GM23338 (cell line): Measurements from ENCODE around the gene ARHGEF9. TPM values are rescaled to one million over a fixed set of nuclear protein-coding genes. Genes with fewer than 3 reads are reported as not detected.
A peak's percentile ranks its signal among the peaks of the same experiment; 100 is the strongest.

Experiments
- ATAC-seq: fragments of 200-7000 bp; cut with Tn5 transposase; 3 replicates; pipeline ENCODE4 v1.9.1; 2020
- DNase-seq: peaks from one replicate; pipeline ENCODE4 v3.0.0-alpha.2; 2015; ENCODE audit warnings: low spot score
- H2AFZ ChIP-seq: fragments of 200-600 bp; sonication (generic); 2 replicates; pipeline ENCODE4 v1.8.0; 2016; ENCODE audit warnings: antibody characterized with exemption, mild to moderate bottlenecking, moderate library complexity
- H3F3A ChIP-seq: fragments of 200-600 bp; sonication (generic); replicated peaks from 2 replicates; pipeline ENCODE4 v1.8.0; 2017; ENCODE audit warnings: antibody characterized with exemption, mixed run types, low read depth
- H3K27ac ChIP-seq: fragments of 200-600 bp; sonication (generic); 2 replicates; pipeline ENCODE4 v1.6.1; 2016; ENCODE audit warnings: low read depth
- H3K27me3 ChIP-seq: fragments of 200-600 bp; sonication (generic); 2 replicates; pipeline ENCODE4 v1.8.0; 2016; ENCODE audit warnings: mild to moderate bottlenecking, mixed run types, moderate library complexity; ENCODE audit not compliant: insufficient read depth
- H3K36me3 ChIP-seq: fragments of 200-600 bp; sonication (generic); 2 replicates; pipeline ENCODE4 v1.8.0; 2016; ENCODE audit warnings: mild to moderate bottlenecking; ENCODE audit not compliant: insufficient read depth
- H3K4me1 ChIP-seq: fragments of 200-600 bp; sonication (generic); 2 replicates; pipeline ENCODE4 v1.8.0; 2016; ENCODE audit warnings: mild to moderate bottlenecking, moderate library complexity; ENCODE audit not compliant: insufficient read depth
- H3K4me2 ChIP-seq: fragments of 200-600 bp; sonication (generic); 2 replicates; pipeline ENCODE4 v1.7.1; 2017; ENCODE audit warnings: mixed run types
- H3K4me3 ChIP-seq: fragments of 200-600 bp; sonication (generic); 2 replicates; pipeline ENCODE4 v1.6.1; 2016; ENCODE audit warnings: mixed run types
- H3K79me2 ChIP-seq: fragments of 200-600 bp; sonication (generic); replicated peaks from 2 replicates; pipeline ENCODE4 v1.8.0; 2017; ENCODE audit warnings: mild to moderate bottlenecking; ENCODE audit not compliant: insufficient read depth
- H3K9me2 ChIP-seq: fragments of 200-600 bp; sonication (generic); 2 replicates; pipeline ENCODE4 v1.8.0; 2017; ENCODE audit not compliant: insufficient read depth
- H4K20me1 ChIP-seq: fragments of 200-600 bp; sonication (generic); replicated peaks from 2 replicates; pipeline ENCODE4 v1.8.0; 2017; ENCODE audit warnings: mild to moderate bottlenecking; ENCODE audit not compliant: insufficient read depth
- H3K27ac Mint-ChIP-seq: 2 replicates; pipeline ENCODE4 v1.8.0; 2020; ENCODE audit warnings: inconsistent platforms, mild to moderate bottlenecking, moderate library complexity, mixed read lengths
- H3K27me3 Mint-ChIP-seq: 3 replicates; pipeline ENCODE4 v1.8.0; 2022; ENCODE audit warnings: low read depth, mild to moderate bottlenecking, moderate library complexity, mixed read lengths, inconsistent platforms; ENCODE audit not compliant: insufficient read depth, poor library complexity
- H3K36me3 Mint-ChIP-seq: 3 replicates; pipeline ENCODE4 v1.8.0; 2021; ENCODE audit warnings: low read depth, mild to moderate bottlenecking, inconsistent platforms, moderate library complexity, mixed read lengths
- H3K4me1 Mint-ChIP-seq: 3 replicates; pipeline ENCODE4 v1.8.0; 2020; ENCODE audit warnings: mild to moderate bottlenecking, inconsistent platforms, mixed read lengths
- H3K4me3 Mint-ChIP-seq: 3 replicates; pipeline ENCODE4 v1.8.0; 2021; ENCODE audit warnings: moderate library complexity, mild to moderate bottlenecking, inconsistent platforms, mixed read lengths
- H3K9me3 Mint-ChIP-seq: 3 replicates; pipeline ENCODE4 v1.8.0; 2020; ENCODE audit warnings: moderate library complexity, mild to moderate bottlenecking, inconsistent platforms, mixed read lengths
- CREB1 ChIP-seq: fragments of 250-450 bp; sonication (Bioruptor Pico); IDR thresholded peaks from 2 replicates; pipeline ENCODE4 v1.5.0; 2020; ENCODE audit warnings: low read depth, mild to moderate bottlenecking, moderate library complexity
- ETS1 ChIP-seq: IDR thresholded peaks from 2 replicates; pipeline ENCODE4 v1.6.1; 2016; ENCODE audit warnings: antibody characterized with exemption
- EZH2 ChIP-seq: fragments of 200-600 bp; sonication (generic); IDR thresholded peaks from one replicate; pipeline ENCODE4 v1.8.0; 2017; ENCODE audit warnings: antibody characterized with exemption, mild to moderate bottlenecking, low read depth; ENCODE audit not compliant: unreplicated experiment
- EZH2phosphoT487 ChIP-seq: fragments of 200-600 bp; sonication (generic); IDR thresholded peaks from one replicate; pipeline ENCODE4 v1.8.1; 2018; ENCODE audit warnings: antibody characterized with exemption; ENCODE audit not compliant: unreplicated experiment
- JUNB ChIP-seq: IDR thresholded peaks from one replicate; pipeline ENCODE4 v1.6.1; 2016; ENCODE audit warnings: antibody characterized with exemption; ENCODE audit not compliant: unreplicated experiment
- NANOG ChIP-seq: IDR thresholded peaks from 2 replicates; pipeline ENCODE4 v1.6.1; 2016; ENCODE audit warnings: antibody characterized with exemption, borderline replicate concordance
- POLR2AphosphoS5 ChIP-seq: IDR thresholded peaks from 2 replicates; pipeline ENCODE4 v1.6.1; 2016; ENCODE audit warnings: antibody characterized with exemption, low read depth
- STAT1 ChIP-seq: IDR thresholded peaks from one replicate; pipeline ENCODE4 v1.6.1; 2016; ENCODE audit warnings: antibody characterized with exemption; ENCODE audit not compliant: unreplicated experiment
- ZNF114 ChIP-seq: fragments of 250-450 bp; sonication (Bioruptor Pico); IDR thresholded peaks from 2 replicates; pipeline ENCODE4 v1.5.0; 2020; ENCODE audit warnings: mild to moderate bottlenecking, moderate library complexity
- ZNF331 ChIP-seq: fragments of 250-450 bp; sonication (Bioruptor Pico); IDR thresholded peaks from 2 replicates; pipeline ENCODE4 v1.5.0; 2020; ENCODE audit warnings: low read depth, mild to moderate bottlenecking, moderate library complexity
- ZNF462 ChIP-seq: fragments of 250-450 bp; sonication (Bioruptor Pico); IDR thresholded peaks from 2 replicates; pipeline ENCODE4 v1.5.0; 2020; ENCODE audit warnings: mild to moderate bottlenecking, moderate library complexity
- polyA plus RNA-seq: library from polyadenylated mRNA; unstranded; fragments of >200 nt; fragmentation: Nextera tagmentation; extraction: Ambion mirVana; gene quantifications from 2 replicates; pipeline ENCODE4 v1.2.1, GENCODE V29; 2016
- total RNA-seq: library from RNA; depleted of rRNA; stranded (reverse); fragments of >200 nt; shearing (Covaris generic); gene quantifications from 2 replicates; pipeline ENCODE4 v1.2.3, GENCODE V29; 2014
- TF ChIP-seq, protein P1 (sequence below): IDR thresholded peaks from one replicate; pipeline ENCODE4 v1.6.1; 2018; ENCODE audit warnings: antibody characterized with exemption; ENCODE audit not compliant: unreplicated experiment
- TF ChIP-seq, protein P2 (sequence below), 2 experiments: fragments of 200-600 bp in 1 of 2; sonication (generic) in 1 of 2; conservative IDR thresholded peaks; 2 replicates each; pipeline versions ENCODE4 v1.5.1 to v1.6.1; 2016 to 2017; ENCODE audit warnings: antibody characterized with exemption in 2 of 2, low read depth in 2 of 2, mild to moderate bottlenecking in 2 of 2, moderate library complexity in 1 of 2

The ARHGEF9 gene
- total and polyA plus RNA-seq, 2 experiments from 2014 or later, result 23.1 to 35.9 TPM

- H3K36me3 Mint-ChIP-seq, result 0 out of 3 replicates have a peak, but pooled peaks cover 2% of the 10 kb centered on the region
Observed at GRCh38 chrX:63754136-63754859, 30.7 kb downstream of the ARHGEF9 start.

More at GRCh38 chrX:63754136-63754859, 30.7 kb downstream of the ARHGEF9 start:
- Histone ChIP-seq H3K27me3 (no peaks in the 10 kb centered on the region), H3K27ac (peak overlapping the region; percentile 74; the same call in 1 of the 2 replicates), H3F3A (no peaks in the 10 kb centered on the region), H3K9me2 (no peaks in the 10 kb centered on the region), H3K4me2 (peak overlapping the region; percentile 88), H3K79me2 (peaks cover 49% of the 10 kb centered on the region), H2AFZ (no peak overlapping the region), H4K20me1 (no peaks in the 10 kb centered on the region; the same call in 1 of the 2 replicates), H3K4me3 (peak overlapping the region; percentile 73), H3K4me1 (peaks cover 29% of the 10 kb centered on the region), H3K36me3 (no peaks in the 10 kb centered on the region)
- Mint-ChIP-seq H3K27ac (peak overlapping the region; percentile 79), H3K4me1 (peaks cover 46% of the 10 kb centered on the region), H3K9me3 (no peaks in the 10 kb centered on the region; the same call in 2 of the 3 replicates), H3K4me3 (peak overlapping the region; percentile 93), H3K27me3 (peaks cover 7% of the 10 kb centered on the region)
- no peak for DNase-seq
- TF ChIP-seq, protein P1, sequence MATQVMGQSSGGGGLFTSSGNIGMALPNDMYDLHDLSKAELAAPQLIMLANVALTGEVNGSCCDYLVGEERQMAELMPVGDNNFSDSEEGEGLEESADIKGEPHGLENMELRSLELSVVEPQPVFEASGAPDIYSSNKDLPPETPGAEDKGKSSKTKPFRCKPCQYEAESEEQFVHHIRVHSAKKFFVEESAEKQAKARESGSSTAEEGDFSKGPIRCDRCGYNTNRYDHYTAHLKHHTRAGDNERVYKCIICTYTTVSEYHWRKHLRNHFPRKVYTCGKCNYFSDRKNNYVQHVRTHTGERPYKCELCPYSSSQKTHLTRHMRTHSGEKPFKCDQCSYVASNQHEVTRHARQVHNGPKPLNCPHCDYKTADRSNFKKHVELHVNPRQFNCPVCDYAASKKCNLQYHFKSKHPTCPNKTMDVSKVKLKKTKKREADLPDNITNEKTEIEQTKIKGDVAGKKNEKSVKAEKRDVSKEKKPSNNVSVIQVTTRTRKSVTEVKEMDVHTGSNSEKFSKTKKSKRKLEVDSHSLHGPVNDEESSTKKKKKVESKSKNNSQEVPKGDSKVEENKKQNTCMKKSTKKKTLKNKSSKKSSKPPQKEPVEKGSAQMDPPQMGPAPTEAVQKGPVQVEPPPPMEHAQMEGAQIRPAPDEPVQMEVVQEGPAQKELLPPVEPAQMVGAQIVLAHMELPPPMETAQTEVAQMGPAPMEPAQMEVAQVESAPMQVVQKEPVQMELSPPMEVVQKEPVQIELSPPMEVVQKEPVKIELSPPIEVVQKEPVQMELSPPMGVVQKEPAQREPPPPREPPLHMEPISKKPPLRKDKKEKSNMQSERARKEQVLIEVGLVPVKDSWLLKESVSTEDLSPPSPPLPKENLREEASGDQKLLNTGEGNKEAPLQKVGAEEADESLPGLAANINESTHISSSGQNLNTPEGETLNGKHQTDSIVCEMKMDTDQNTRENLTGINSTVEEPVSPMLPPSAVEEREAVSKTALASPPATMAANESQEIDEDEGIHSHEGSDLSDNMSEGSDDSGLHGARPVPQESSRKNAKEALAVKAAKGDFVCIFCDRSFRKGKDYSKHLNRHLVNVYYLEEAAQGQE, result no peak
- TF ChIP-seq NANOG, result no peak
- TF ChIP-seq EZH2phosphoT487, result no peak
- no peak for TF ChIP-seq CREB1 (CRISPR knock-in tag)
- no peak for TF ChIP-seq ZNF331 (CRISPR knock-in tag)
- TF ChIP-seq, protein P2, sequence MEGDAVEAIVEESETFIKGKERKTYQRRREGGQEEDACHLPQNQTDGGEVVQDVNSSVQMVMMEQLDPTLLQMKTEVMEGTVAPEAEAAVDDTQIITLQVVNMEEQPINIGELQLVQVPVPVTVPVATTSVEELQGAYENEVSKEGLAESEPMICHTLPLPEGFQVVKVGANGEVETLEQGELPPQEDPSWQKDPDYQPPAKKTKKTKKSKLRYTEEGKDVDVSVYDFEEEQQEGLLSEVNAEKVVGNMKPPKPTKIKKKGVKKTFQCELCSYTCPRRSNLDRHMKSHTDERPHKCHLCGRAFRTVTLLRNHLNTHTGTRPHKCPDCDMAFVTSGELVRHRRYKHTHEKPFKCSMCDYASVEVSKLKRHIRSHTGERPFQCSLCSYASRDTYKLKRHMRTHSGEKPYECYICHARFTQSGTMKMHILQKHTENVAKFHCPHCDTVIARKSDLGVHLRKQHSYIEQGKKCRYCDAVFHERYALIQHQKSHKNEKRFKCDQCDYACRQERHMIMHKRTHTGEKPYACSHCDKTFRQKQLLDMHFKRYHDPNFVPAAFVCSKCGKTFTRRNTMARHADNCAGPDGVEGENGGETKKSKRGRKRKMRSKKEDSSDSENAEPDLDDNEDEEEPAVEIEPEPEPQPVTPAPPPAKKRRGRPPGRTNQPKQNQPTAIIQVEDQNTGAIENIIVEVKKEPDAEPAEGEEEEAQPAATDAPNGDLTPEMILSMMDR (conservative IDR thresholded peaks at IDR 0.05; ENCODE audit: low read depth in 2 of 2), result no peak
- no peak for TF ChIP-seq ETS1
- no peak for TF ChIP-seq STAT1
- no peak for TF ChIP-seq EZH2
- TF ChIP-seq ZNF462 (CRISPR knock-in tag), result no peak
- no peak for TF ChIP-seq ZNF114 (CRISPR knock-in tag)
- TF ChIP-seq JUNB, result no peak
- TF ChIP-seq POLR2AphosphoS5, result no peak
- peak; percentile 10; the same call in 2 of the 3 replicates for ATAC-seq
